G401 (cell line): ENCODE data around the gene PXK. TPM values are rescaled to one million over a fixed set of nuclear protein-coding genes. Genes with fewer than 3 reads are reported as not detected.

Source experiments
- DNase-seq: peaks from one replicate; pipeline ENCODE4 v3.0.0-alpha.2; 2015; ENCODE audit warnings: low spot score
- in situ Hi-C: cut with HindIII; loops from 2 replicates; pipeline ENCODE4 v1.10.0; 2016; ENCODE audit warnings: low sequenced_read_pairs, mixed read lengths
- total RNA-seq: library from RNA; depleted of rRNA; stranded (reverse); fragments of >200 nt; shearing (Covaris generic); gene quantifications from 2 replicates; pipeline ENCODE4 v1.2.3, GENCODE V29; 2014; rRNA removed

PXK gene
- total RNA-seq, 1 experiment from 2014 or later, result 18.4 TPM

DNA sequence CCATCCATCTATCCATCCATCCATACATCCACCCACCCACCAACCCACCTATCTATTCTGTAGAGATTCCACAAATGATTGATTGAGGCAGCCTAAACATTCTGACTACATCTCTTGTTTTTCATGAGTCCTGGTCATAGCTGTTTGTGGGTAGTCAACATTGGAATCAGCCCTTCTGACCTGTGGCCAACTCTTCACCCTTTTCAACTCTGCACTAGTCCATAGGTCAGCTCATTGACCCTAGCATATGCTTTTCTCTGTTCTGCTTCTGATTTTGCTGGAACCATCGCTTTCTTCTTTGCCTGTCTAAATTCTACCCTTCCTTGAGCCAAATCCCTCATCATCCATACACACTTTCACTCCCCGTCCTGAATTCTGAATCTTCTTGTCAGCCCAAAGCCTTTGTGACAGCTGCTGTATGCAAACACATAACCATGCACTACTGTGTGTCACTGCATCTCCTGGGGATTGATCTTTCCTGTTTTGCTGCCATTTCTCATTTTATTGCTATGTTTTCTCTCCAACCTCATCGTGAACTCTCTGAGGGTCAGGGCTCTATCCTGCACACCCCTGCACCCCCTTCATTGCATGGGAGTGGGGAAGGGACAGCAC lies 142.4 kb downstream of the PXK start:
- in situ Hi-C loops, result no loop called here
- DNase-seq, result no peak

Other genes with a start within 250 kb of the PXK start
- gene DNASE1L3, start 121.9 kb upstream of the PXK start, total RNA-seq, result not detected in 2 replicates
- gene ABHD6, start 95.1 kb upstream of the PXK start, total RNA-seq, result 15.0 and 17.2 TPM in 2 replicates
- 17.0 and 25.1 TPM in 2 replicates for gene RPP14, start 26.6 kb upstream of the PXK start, total RNA-seq
- gene HTD2, start 26.4 kb upstream of the PXK start, total RNA-seq, result 7.3 and 19.6 TPM in 2 replicates
- gene PDHB, start 100.9 kb downstream of the PXK start, total RNA-seq, result 341 and 345 TPM in 2 replicates
- 15.1 and 17.5 TPM in 2 replicates for gene KCTD6, start 159.2 kb downstream of the PXK start, total RNA-seq
- gene ACOX2, start 204.3 kb downstream of the PXK start, total RNA-seq, result 16.1 and 25.4 TPM in 2 replicates
- gene FAM107A, start 244.5 kb downstream of the PXK start, total RNA-seq, result not detected in 2 replicates